HepG2 (cell line): ENCODE results near the gene ACSF3. TPM values are rescaled to one million over a fixed set of nuclear protein-coding genes. Genes with fewer than 3 reads are reported as not detected.

ENCODE experiments used
- ATAC-seq: fragments of 200-7000 bp; cut with Tn5 transposase; 3 replicates; pipeline ENCODE4 v1.9.1; 2020; ENCODE audit warnings: mild to moderate bottlenecking, moderate library complexity
- BruUV-seq: library from RNA; stranded (reverse); fragments of 400-500 nt; replicated peaks from 2 replicates; lab custom pipeline; 2021; lab: Mats Ljungman, UMichigan
- CTCF ChIA-PET: fragments of 300-600 bp; formaldehyde crosslinking; extraction: SDS; loops from one replicate; lab custom pipeline; 2021; ENCODE audit warnings: low total read pairs, inconsistent platforms, low intra/inter-chr PET ratio; lab: Yijun Ruan, JAX
- POLR2A ChIA-PET: fragments of 350-600 bp; sonication (Branson Sonifier 250); formaldehyde crosslinking; loops from one replicate; lab custom pipeline; 2020; ENCODE audit warnings: antibody characterized with exemption, inconsistent platforms; lab: Yijun Ruan, JAX
- DNase-seq: peaks from one replicate; pipeline ENCODE4 v3.0.0-alpha.2; 2015; ENCODE audit warnings: low spot score
- FAIRE-seq: peaks from 3 replicates; lab custom pipeline; 2011; peaks lifted over from hg19 to GRCh38; lab: Jason Lieb, UNC
- H2AFZ ChIP-seq: one replicate; pipeline ENCODE4 v1.6.1; 2011; ENCODE audit warnings: low read length, inconsistent platforms
- H3K27ac ChIP-seq: fragments of 300-600 bp; 3 replicates; pipeline ENCODE4 v1.8.0; 2011; ENCODE audit warnings: mixed run types, mild to moderate bottlenecking, mixed read lengths, low read length, inconsistent platforms; ENCODE audit not compliant: insufficient read depth; ENCODE audit errors: extremely low read length
- H3K27me3 ChIP-seq, 2 experiments: fragments of 200-600 bp in 1 of 2; 2 replicates in 1 of 2; 3 replicates in 1 of 2; pipeline versions ENCODE4 v1.6.0 to v1.8.0; 2011; ENCODE audit warnings: low read length in 2 of 2, mild to moderate bottlenecking in 2 of 2, moderate library complexity in 2 of 2, inconsistent platforms in 1 of 2; ENCODE audit not compliant: insufficient read depth in 2 of 2, control insufficient read depth in 1 of 2
- H3K36me3 ChIP-seq, 2 experiments: fragments of 200-600 bp in 1 of 2; replicated peaks in 1 of 2; 2 replicates in 1 of 2; 3 replicates in 1 of 2; pipeline versions ENCODE4 v1.5.1 to v1.8.0; 2011; ENCODE audit warnings: low read length in 2 of 2, inconsistent platforms in 1 of 2; ENCODE audit not compliant: insufficient read depth in 2 of 2, control insufficient read depth in 1 of 2
- H3K4me1 ChIP-seq: 2 replicates; pipeline ENCODE4 v1.5.1; 2012; ENCODE audit warnings: low read length, inconsistent platforms; ENCODE audit not compliant: insufficient read depth
- H3K4me2 ChIP-seq: 2 replicates; pipeline ENCODE4 v1.6.0; 2011; ENCODE audit warnings: low read depth, low read length, inconsistent platforms
- H3K4me3 ChIP-seq, 3 experiments: fragments of 200-600 bp in 1 of 3; sonication (generic), shearing (Covaris generic) in 1 of 3; replicated peaks in 1 of 3; 2 replicates each; pipeline ENCODE4 v1.5.1; 2011 to 2016; ENCODE audit warnings: low read length in 3 of 3, inconsistent platforms in 2 of 3, low read depth in 2 of 3, mild to moderate bottlenecking in 2 of 3, control low read depth in 1 of 3, mixed read lengths in 1 of 3; ENCODE audit not compliant: insufficient read depth in 1 of 3
- H3K79me2 ChIP-seq: one replicate; pipeline ENCODE4 v1.6.1; 2011; ENCODE audit warnings: low read length, inconsistent platforms; ENCODE audit not compliant: insufficient read depth
- H3K9ac ChIP-seq: 2 replicates; pipeline ENCODE4 v1.6.0; 2011; ENCODE audit warnings: mild to moderate bottlenecking, low read depth, low read length, inconsistent platforms; ENCODE audit not compliant: insufficient read depth
- H3K9me3 ChIP-seq: 2 replicates; pipeline ENCODE4 v1.5.1; 2012; ENCODE audit warnings: mild to moderate bottlenecking, low read length
- H4K20me1 ChIP-seq: 2 replicates; pipeline ENCODE4 v1.6.0; 2011; ENCODE audit warnings: inconsistent platforms, mild to moderate bottlenecking, low read length, moderate library complexity; ENCODE audit not compliant: insufficient read depth
- ETV6 ChIP-seq: sonication (generic); formaldehyde crosslinking; conservative IDR thresholded peaks from 2 replicates; pipeline ENCODE4 v1.4.0; 2020; ENCODE audit warnings: missing genetic modification reagents
- IRF2 ChIP-seq: IDR thresholded peaks from 2 replicates; pipeline ENCODE4 v1.6.1; 2018; ENCODE audit warnings: missing genetic modification reagents, missing compliant biosample characterization
- NFE2L2 ChIP-seq: fragments of 150-350 bp; IDR thresholded peaks from 2 replicates; pipeline ENCODE4 v1.6.1; 2014; ENCODE audit warnings: low read length
- NR1H2 ChIP-seq: sonication (generic); formaldehyde crosslinking; IDR thresholded peaks from 2 replicates; pipeline ENCODE4 v1.8.1; 2022; ENCODE audit warnings: low read depth, missing genetic modification reagents, borderline replicate concordance
- NRL ChIP-seq: sonication (generic); formaldehyde crosslinking; IDR thresholded peaks from 2 replicates; pipeline ENCODE4 v1.5.0; 2020; ENCODE audit warnings: missing genetic modification reagents, mild to moderate bottlenecking, moderate library complexity, borderline replicate concordance
- SPEN ChIP-seq: sonication (generic); formaldehyde crosslinking; IDR thresholded peaks from 2 replicates; pipeline ENCODE4 v1.5.1; 2020; ENCODE audit warnings: low read depth, mild to moderate bottlenecking, missing genetic modification reagents
- SRY ChIP-seq: sonication (generic); formaldehyde crosslinking; IDR thresholded peaks from 2 replicates; pipeline ENCODE4 v1.8.0; 2022; ENCODE audit warnings: mild to moderate bottlenecking, missing genetic modification reagents
- U2AF1 ChIP-seq: fragments of 200-400 bp; formaldehyde crosslinking; optimal IDR thresholded peaks from 2 replicates; pipeline ENCODE3; 2017; ENCODE audit warnings: mild to moderate bottlenecking, low read depth, low read length
- ZNF619 ChIP-seq: sonication (generic); formaldehyde crosslinking; IDR thresholded peaks from 2 replicates; pipeline ENCODE4 v1.4.0; 2020; ENCODE audit warnings: mild to moderate bottlenecking, missing genetic modification reagents
- ZNF7 ChIP-seq: IDR thresholded peaks from 2 replicates; pipeline ENCODE4 v1.6.1; 2016; ENCODE audit warnings: missing biosample characterization, missing genetic modification reagents
- WGBS: methylation state at CpG from one replicate; pipeline ENCODE4 v1.1.6; 2017; ENCODE audit warnings: low lambda C conversion rate; 5-methylcytosine and 5-hydroxymethylcytosine counted together
- in situ Hi-C: cut with HindIII; loops from 2 replicates; pipeline ENCODE4 v1.10.0; 2017; ENCODE audit warnings: low pct_unique_long_range_greater_than_20kb; ENCODE audit not compliant: extremely low pct_ligation_motif_present
- intact Hi-C: fragments of 100-400 bp; cut with micrococcal nuclease; formaldehyde crosslinking; loops from one replicate; pipeline ENCODE4 v1.10.0; 2022; ENCODE audit not compliant: unreplicated experiment
- polyA plus RNA-seq, 8 experiments: library from polyadenylated mRNA; depleted of rRNA in 3 of 8; stranded (reverse) in 7 of 8; unstranded in 1 of 8; fragments of >200 nt; fragmentation: Illumina TruSeq in 4 of 8; extraction: Trizol in 4 of 8; gene quantifications; 2 replicates each; pipeline versions ENCODE4 v1.2.1 to v1.2.3, GENCODE V29; 2011 to 2016; ENCODE audit warnings: low read depth in 4 of 8, missing spikeins in 1 of 8, mixed read lengths in 1 of 8; ENCODE audit not compliant: insufficient read depth in 1 of 8
- total RNA-seq, 5 experiments: library from RNA; depleted of rRNA; stranded (reverse); fragments of >200 nt; fragmentation: Illumina TruSeq; extraction: Trizol; gene quantifications; 2 replicates each; pipeline ENCODE4 v1.2.3, GENCODE V29; 2016; ENCODE audit warnings: low read depth in 1 of 5
- TF ChIP-seq, protein P1 (sequence below): sonication (generic); formaldehyde crosslinking; IDR thresholded peaks from 2 replicates; pipeline ENCODE4 v1.5.0; 2020; ENCODE audit warnings: missing genetic modification reagents, mild to moderate bottlenecking, borderline replicate concordance
- TF ChIP-seq, protein P2 (sequence below): sonication (generic); formaldehyde crosslinking; IDR thresholded peaks from 2 replicates; pipeline ENCODE4 v1.8.1; 2023; ENCODE audit warnings: mild to moderate bottlenecking, inconsistent platforms, moderate library complexity, missing genetic modification reagents, borderline replicate concordance
- TF ChIP-seq, protein P3 (sequence below): sonication (generic); formaldehyde crosslinking; IDR thresholded peaks from 2 replicates; pipeline ENCODE4 v1.8.1; 2023; ENCODE audit warnings: mild to moderate bottlenecking, moderate library complexity, missing genetic modification reagents
- TF ChIP-seq, protein P4 (sequence below): sonication (generic); formaldehyde crosslinking; IDR thresholded peaks from 2 replicates; pipeline ENCODE4 v1.8.1; 2023; ENCODE audit warnings: missing genetic modification reagents, mild to moderate bottlenecking, borderline replicate concordance
- TF ChIP-seq, protein P5 (sequence below): sonication (generic); formaldehyde crosslinking; IDR thresholded peaks from 2 replicates; pipeline ENCODE4 v1.4.0; 2020; ENCODE audit warnings: missing genetic modification reagents; ENCODE audit errors: not compliant biosample characterization
- TF ChIP-seq, protein P6 (sequence below): sonication (generic); formaldehyde crosslinking; IDR thresholded peaks from 2 replicates; pipeline ENCODE4 v1.5.0; 2020; ENCODE audit warnings: mild to moderate bottlenecking, missing genetic modification reagents

The ACSF3 gene
- total and polyA plus RNA-seq, 2 of the 13 experiments (the other 11 are each of a cell fraction or from before 2014, with no cell fraction given), result 14.9 to 30.6 TPM

DNA sequence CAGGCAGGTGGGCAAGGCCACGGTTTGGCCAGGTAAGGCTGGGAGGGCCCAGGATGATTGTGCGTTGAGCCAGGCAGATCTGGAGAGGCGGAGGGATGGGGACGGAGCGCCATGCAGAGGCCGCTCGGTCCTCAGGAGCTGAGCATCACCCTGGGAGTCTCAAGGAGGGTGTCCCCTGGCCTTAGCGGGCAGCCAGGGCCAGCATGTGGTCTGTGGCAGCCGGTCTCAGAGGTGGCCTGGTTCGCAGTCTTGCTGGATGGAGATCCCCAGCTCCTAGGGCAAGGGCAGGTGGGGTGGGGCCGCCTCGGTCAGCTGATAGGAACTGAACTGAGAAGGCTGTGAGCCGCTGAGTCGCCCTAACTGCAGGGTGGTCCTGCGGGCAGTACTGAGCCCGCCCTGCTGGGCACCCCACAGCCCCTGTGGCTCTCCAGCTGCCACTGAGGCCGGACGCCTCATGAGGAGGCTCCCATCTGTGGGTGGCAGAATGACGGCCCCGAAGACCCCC, 66.2 kb downstream of the ACSF3 start (continued):
- TF ChIP-seq, protein P1, sequence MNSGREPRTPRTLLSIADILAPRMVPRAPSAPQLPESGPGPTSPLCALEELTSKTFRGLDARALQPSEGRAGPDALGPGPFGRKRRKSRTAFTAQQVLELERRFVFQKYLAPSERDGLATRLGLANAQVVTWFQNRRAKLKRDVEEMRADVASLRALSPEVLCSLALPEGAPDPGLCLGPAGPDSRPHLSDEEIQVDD, result 0 out of 2 replicates have a peak, but pooled peaks have one; percentile 8
- TF ChIP-seq IRF2 (CRISPR knock-in tag) (peak; percentile 14; the same call in 1 of the 2 replicates), SPEN (no peak)
- TF ChIP-seq, all 625 proteins: peak for 50

DNA sequence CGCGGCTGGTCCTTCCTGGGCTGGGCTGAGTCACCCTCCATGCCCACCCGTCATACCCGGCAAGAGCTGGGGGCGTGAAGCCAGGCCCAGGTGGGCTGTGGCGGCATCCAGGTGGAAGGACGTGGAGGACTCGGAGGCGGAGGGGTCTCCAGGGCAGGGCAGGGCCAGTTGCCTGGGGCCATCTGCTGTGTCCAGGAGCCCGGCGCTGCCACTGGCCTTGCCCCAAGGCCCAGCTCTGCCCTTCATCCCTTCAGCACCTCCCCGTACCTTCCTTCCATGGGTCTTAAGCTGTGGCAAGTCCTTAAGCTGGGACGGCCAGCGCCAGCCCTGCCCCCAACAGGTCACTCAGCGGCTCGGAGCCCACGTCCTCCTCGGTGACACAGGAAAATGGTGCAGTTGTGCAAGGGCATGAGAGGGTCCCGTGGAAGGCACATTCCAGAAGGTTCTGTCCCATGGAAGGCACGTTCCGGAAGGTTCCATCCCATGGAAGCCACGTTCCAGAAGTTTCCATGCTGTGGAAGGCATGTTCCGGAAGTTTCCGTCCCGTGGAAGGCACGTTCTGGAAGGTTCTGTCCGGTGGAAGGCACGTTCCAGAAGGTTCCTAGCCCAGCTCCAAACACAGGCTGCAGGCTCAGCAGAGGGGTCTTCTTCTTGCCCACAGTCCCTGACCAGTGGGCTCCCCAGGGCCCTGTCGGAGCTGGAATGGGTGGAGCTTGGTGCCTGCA, 67.5 kb downstream of the ACSF3 start:
- Histone ChIP-seq H3K36me3 (no peaks in the 10 kb centered on the region), H3K27ac (no peak overlapping the region), H3K79me2 (no peaks in the 10 kb centered on the region), H3K4me3 (no peak overlapping the region), H3K4me1 (peaks cover 57% of the 10 kb centered on the region), H3K9ac (no peak overlapping the region), H2AFZ (no peak overlapping the region), H3K27me3 (peaks cover 26 to 78% of the 10 kb centered on the region in 2 experiments), H4K20me1 (no peaks in the 10 kb centered on the region; the same call in 1 of the 2 replicates), H3K4me2 (no peak overlapping the region), H3K9me3 (no peaks in the 10 kb centered on the region)
- FAIRE-seq (no peak), DNase-seq (no peak), ATAC-seq (no peak)
- intact Hi-C loops, result no loop called here
- ChIA-PET POLR2A (no interaction called here), CTCF (no interaction called here)
- 48% methylated on average over 25 of the region's 29 CpGs for WGBS
- no TSS peak for BruUV-seq
- in situ Hi-C loops, result no loop called here
- TF ChIP-seq SRY, result no peak
- no peak for TF ChIP-seq NR1H2 (CRISPR knock-in tag)
- no peak for TF ChIP-seq U2AF1
- TF ChIP-seq, protein P2, sequence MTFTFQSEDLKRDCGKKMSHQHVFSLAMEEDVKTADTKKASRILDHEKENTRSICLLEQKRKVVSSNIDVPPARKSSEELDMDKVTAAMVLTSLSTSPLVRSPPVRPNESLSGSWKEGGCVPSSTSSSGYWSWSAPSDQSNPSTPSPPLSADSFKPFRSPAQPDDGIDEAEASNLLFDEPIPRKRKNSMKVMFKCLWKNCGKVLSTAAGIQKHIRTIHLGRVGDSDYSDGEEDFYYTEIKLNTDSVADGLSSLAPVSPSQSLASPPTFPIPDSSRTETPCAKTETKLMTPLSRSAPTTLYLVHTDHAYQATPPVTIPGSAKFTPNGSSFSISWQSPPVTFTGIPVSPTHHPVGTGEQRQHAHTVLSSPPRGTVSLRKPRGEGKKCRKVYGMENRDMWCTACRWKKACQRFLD (CRISPR knock-in tag), result no peak
- no peak for TF ChIP-seq NRL (CRISPR knock-in tag)
- TF ChIP-seq, protein P3, sequence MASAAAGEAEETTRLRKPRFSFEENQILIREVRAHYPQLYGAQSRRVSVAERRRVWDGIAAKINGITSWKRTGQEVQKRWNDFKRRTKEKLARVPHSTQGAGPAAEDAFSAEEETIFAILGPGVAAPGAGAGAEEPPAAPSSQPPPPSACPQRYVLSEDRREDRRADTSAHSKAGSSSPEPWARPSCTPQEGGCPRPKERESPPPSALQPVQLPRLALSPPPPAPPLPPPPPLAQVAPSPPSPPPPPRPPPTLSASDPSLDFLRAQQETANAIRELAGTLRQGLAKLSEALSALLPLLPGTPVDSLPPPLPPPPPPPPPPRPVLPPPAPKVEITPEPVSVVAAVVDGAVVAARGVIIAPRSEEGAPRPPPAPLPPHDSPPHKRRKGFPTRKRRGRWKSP (CRISPR knock-in tag), result no peak
- TF ChIP-seq, protein P4, sequence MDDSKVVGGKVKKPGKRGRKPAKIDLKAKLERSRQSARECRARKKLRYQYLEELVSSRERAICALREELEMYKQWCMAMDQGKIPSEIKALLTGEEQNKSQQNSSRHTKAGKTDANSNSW (CRISPR knock-in tag), result no peak
- TF ChIP-seq, protein P5, sequence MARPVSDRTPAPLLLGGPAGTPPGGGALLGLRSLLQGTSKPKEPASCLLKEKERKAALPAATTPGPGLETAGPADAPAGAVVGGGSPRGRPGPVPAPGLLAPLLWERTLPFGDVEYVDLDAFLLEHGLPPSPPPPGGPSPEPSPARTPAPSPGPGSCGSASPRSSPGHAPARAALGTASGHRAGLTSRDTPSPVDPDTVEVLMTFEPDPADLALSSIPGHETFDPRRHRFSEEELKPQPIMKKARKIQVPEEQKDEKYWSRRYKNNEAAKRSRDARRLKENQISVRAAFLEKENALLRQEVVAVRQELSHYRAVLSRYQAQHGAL (CRISPR knock-in tag), result no peak
- TF ChIP-seq, protein P6, sequence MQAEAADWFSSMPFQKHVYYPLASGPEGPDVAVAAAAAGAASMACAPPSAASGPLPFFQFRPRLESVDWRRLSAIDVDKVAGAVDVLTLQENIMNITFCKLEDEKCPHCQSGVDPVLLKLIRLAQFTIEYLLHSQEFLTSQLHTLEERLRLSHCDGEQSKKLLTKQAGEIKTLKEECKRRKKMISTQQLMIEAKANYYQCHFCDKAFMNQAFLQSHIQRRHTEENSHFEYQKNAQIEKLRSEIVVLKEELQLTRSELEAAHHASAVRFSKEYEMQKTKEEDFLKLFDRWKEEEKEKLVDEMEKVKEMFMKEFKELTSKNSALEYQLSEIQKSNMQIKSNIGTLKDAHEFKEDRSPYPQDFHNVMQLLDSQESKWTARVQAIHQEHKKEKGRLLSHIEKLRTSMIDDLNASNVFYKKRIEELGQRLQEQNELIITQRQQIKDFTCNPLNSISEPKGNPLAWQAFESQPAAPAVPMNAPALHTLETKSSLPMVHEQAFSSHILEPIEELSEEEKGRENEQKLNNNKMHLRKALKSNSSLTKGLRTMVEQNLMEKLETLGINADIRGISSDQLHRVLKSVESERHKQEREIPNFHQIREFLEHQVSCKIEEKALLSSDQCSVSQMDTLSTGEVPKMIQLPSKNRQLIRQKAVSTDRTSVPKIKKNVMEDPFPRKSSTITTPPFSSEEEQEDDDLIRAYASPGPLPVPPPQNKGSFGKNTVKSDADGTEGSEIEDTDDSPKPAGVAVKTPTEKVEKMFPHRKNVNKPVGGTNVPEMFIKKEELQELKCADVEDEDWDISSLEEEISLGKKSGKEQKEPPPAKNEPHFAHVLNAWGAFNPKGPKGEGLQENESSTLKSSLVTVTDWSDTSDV, result peak; percentile 57; the same call in 1 of the 2 replicates
- no peak for TF ChIP-seq ZNF619
- TF ChIP-seq ZNF7 (CRISPR knock-in tag), result no peak
- TF ChIP-seq NFE2L2, result no peak
- TF ChIP-seq ETV6 (CRISPR knock-in tag), result no peak
